GM19099 (cell line): ENCODE measurements around the gene DGKI.

ENCODE experiments used
- POLR2A ChIP-seq: IDR thresholded peaks from 3 replicates; pipeline ENCODE4 v1.6.1; 2011; ENCODE audit warnings: low read depth; ENCODE audit not compliant: insufficient read length; ENCODE audit errors: extremely low read depth

DGKI gene

GRCh38 chr7:137829337-137829992 lies 17.3 kb downstream of the DGKI start:
- TF ChIP-seq POLR2A = no peak

- no peak for TF ChIP-seq POLR2A
Measured at GRCh38 chr7:137828456-137828855, 18.3 kb downstream of the DGKI start.

GRCh38 chr7:137825489-137825888 lies 21.3 kb downstream of the DGKI start:
- no peak for TF ChIP-seq POLR2A

- TF ChIP-seq POLR2A = no peak
Measured at GRCh38 chr7:137820677-137821420, 25.9 kb downstream of the DGKI start.

- TF ChIP-seq POLR2A = no peak
Measured at GRCh38 chr7:137820156-137820555, 26.6 kb downstream of the DGKI start.

- TF ChIP-seq POLR2A = no peak
Measured at GRCh38 chr7:137818036-137818435, 28.7 kb downstream of the DGKI start.

- no peak for TF ChIP-seq POLR2A
Measured at GRCh38 chr7:137816696-137817320, 30.0 kb downstream of the DGKI start.

- TF ChIP-seq POLR2A = no peak
Measured at GRCh38 chr7:137813541-137813940, 33.2 kb downstream of the DGKI start.

GRCh38 chr7:137810248-137810647 lies 36.5 kb downstream of the DGKI start:
- TF ChIP-seq POLR2A = no peak

GRCh38 chr7:137804836-137805235 lies 41.9 kb downstream of the DGKI start:
- TF ChIP-seq POLR2A = no peak

GRCh38 chr7:137801491-137801890 lies 45.3 kb downstream of the DGKI start:
- TF ChIP-seq POLR2A = no peak

- no peak for TF ChIP-seq POLR2A
Measured at GRCh38 chr7:137801003-137801402, 45.8 kb downstream of the DGKI start.

GRCh38 chr7:137798073-137798763 lies 48.6 kb downstream of the DGKI start:
- TF ChIP-seq POLR2A = no peak

- TF ChIP-seq POLR2A = no peak
Measured at GRCh38 chr7:137795211-137795610, 51.6 kb downstream of the DGKI start.

GRCh38 chr7:137791930-137792329 lies 54.8 kb downstream of the DGKI start:
- TF ChIP-seq POLR2A = no peak

- no peak for TF ChIP-seq POLR2A
Measured at GRCh38 chr7:137790828-137791227, 55.9 kb downstream of the DGKI start.

GRCh38 chr7:137789215-137789882 lies 57.4 kb downstream of the DGKI start:
- no peak for TF ChIP-seq POLR2A
